ENCODE results near the gene NRF1.

The NRF1 gene

GRCh38 chr7:129773328-129773731 lies 161.8 kb downstream of the NRF1 start:
- DNase-seq: no peak

- no peak for DNase-seq
These were observed 162.4 kb downstream of the NRF1 start for GRCh38 chr7:129773871-129774270.

GRCh38 chr7:129774359-129774758 lies 162.8 kb downstream of the NRF1 start:
- DNase-seq: no peak

- no peak for DNase-seq
These were observed 163.6 kb downstream of the NRF1 start for GRCh38 chr7:129774871-129775694.

- no peak for DNase-seq
These were observed 164.3 kb downstream of the NRF1 start for GRCh38 chr7:129775695-129776361.

GRCh38 chr7:129776362-129776722 lies 164.8 kb downstream of the NRF1 start:
- DNase-seq: no peak

GRCh38 chr7:129777195-129777844 lies 165.8 kb downstream of the NRF1 start:
- DNase-seq: no peak

GRCh38 chr7:129777993-129778769 lies 166.7 kb downstream of the NRF1 start:
- DNase-seq: no peak

GRCh38 chr7:129778770-129779601 lies 167.5 kb downstream of the NRF1 start:
- DNase-seq: no peak

- DNase-seq: no peak
These were observed 168.2 kb downstream of the NRF1 start for GRCh38 chr7:129779602-129780256.

- no peak for DNase-seq
These were observed 168.9 kb downstream of the NRF1 start for GRCh38 chr7:129780257-129780973.

- no peak for DNase-seq
These were observed 169.7 kb downstream of the NRF1 start for GRCh38 chr7:129780974-129781927.

GRCh38 chr7:129781928-129782817 lies 170.7 kb downstream of the NRF1 start:
- no peak for DNase-seq

- no peak for DNase-seq
These were observed 171.5 kb downstream of the NRF1 start for GRCh38 chr7:129782818-129783583.

GRCh38 chr7:129783584-129783919 lies 172.0 kb downstream of the NRF1 start:
- DNase-seq: no peak

- DNase-seq: no peak
These were observed 172.9 kb downstream of the NRF1 start for GRCh38 chr7:129784437-129784782.

- DNase-seq: no peak
These were observed 173.5 kb downstream of the NRF1 start for GRCh38 chr7:129784783-129785684.
